Activated naive CD4-positive, alpha-beta T cell treated with anti-CD3 and anti-CD28 coated beads, Interleukin-2, amount 10 ng/mL, durations not matched to agents 7 days and 5 days (primary cell): ENCODE results near the gene METTL9.

Experiments
- CTCF ChIA-PET: fragments of 350-600 bp; sonication (Branson Sonifier 250); formaldehyde crosslinking; loops from one replicate; lab custom pipeline; 2021; ENCODE audit warnings: antibody characterized with exemption; lab: Charles Lee
- DNase-seq: peaks from one replicate; pipeline ENCODE4 v3.0.0-alpha.2; 2020
- H3K27ac Mint-ChIP-seq: one replicate; pipeline ENCODE4 v1.8.0; 2021; ENCODE audit warnings: mild to moderate bottlenecking, moderate library complexity, mixed read lengths
- H3K27me3 Mint-ChIP-seq: one replicate; pipeline ENCODE4 v1.8.0; 2021; ENCODE audit warnings: mild to moderate bottlenecking, mixed read lengths
- H3K36me3 Mint-ChIP-seq: one replicate; pipeline ENCODE4 v1.8.0; 2021; ENCODE audit warnings: mixed read lengths
- H3K4me1 Mint-ChIP-seq: one replicate; pipeline ENCODE4 v1.8.0; 2021; ENCODE audit warnings: mixed read lengths
- H3K4me3 Mint-ChIP-seq: one replicate; pipeline ENCODE4 v1.8.0; 2021; ENCODE audit warnings: mild to moderate bottlenecking, moderate library complexity, mixed read lengths
- H3K9me3 Mint-ChIP-seq: one replicate; pipeline ENCODE4 v1.8.0; 2021; ENCODE audit warnings: mixed read lengths

METTL9 gene

GRCh38 chr16:21608639-21609328 lies 9.4 kb downstream of the METTL9 start:
- H3K4me3 Mint-ChIP-seq = no peak overlapping the region
- no peaks in the 10 kb centered on the region for H3K9me3 Mint-ChIP-seq
- peaks cover 11% of the 10 kb centered on the region for H3K36me3 Mint-ChIP-seq
- peak overlapping the region; percentile 12 for H3K27ac Mint-ChIP-seq
- peaks cover 80% of the 10 kb centered on the region for H3K4me1 Mint-ChIP-seq
- peak; percentile 58 for DNase-seq
- CTCF ChIA-PET = interaction anchor here (0.7 to 1.6 kb wide), 3 partner anchors 12 to 32 kb away, joined by 3 to 6 read pairs (median 3); no protein-coding TSS in a partner anchor
- H3K27me3 Mint-ChIP-seq = no peaks in the 10 kb centered on the region

- no peak overlapping the region for H3K27ac Mint-ChIP-seq
- peaks cover 75% of the 10 kb centered on the region for H3K4me1 Mint-ChIP-seq
- no peaks in the 10 kb centered on the region for H3K9me3 Mint-ChIP-seq
- H3K4me3 Mint-ChIP-seq = no peak overlapping the region
- peaks cover 16% of the 10 kb centered on the region for H3K36me3 Mint-ChIP-seq
- no peak for DNase-seq
- no peaks in the 10 kb centered on the region for H3K27me3 Mint-ChIP-seq
- CTCF ChIA-PET = no interaction called here
Observed at GRCh38 chr16:21610006-21610544, 10.7 kb downstream of the METTL9 start.

DNA sequence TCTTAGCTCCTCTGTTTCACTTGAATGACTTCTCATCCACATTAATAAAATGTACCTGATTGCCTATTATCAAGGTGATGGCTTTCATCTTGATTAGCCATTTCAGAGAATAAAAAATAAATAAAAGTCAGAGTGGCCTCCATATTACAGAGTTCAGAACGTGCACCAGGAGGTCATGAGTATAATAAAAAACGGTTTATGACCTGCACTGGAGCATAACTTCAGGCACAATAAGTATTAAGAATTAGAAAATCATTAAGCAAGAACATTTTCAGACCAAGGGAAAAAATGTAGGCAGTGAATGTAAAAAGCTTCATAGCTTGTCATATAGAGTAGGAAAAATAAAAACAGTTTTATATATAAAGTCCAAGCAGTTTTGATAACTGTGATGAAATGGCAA lies 11.4 kb downstream of the METTL9 start:
- H3K9me3 Mint-ChIP-seq = no peaks in the 10 kb centered on the region
- peaks cover 18% of the 10 kb centered on the region for H3K36me3 Mint-ChIP-seq
- peaks cover 76% of the 10 kb centered on the region for H3K4me1 Mint-ChIP-seq
- H3K27me3 Mint-ChIP-seq = no peaks in the 10 kb centered on the region
- no peak overlapping the region for H3K27ac Mint-ChIP-seq
- DNase-seq = no peak
- no peak overlapping the region for H3K4me3 Mint-ChIP-seq
- CTCF ChIA-PET = no interaction called here

DNA sequence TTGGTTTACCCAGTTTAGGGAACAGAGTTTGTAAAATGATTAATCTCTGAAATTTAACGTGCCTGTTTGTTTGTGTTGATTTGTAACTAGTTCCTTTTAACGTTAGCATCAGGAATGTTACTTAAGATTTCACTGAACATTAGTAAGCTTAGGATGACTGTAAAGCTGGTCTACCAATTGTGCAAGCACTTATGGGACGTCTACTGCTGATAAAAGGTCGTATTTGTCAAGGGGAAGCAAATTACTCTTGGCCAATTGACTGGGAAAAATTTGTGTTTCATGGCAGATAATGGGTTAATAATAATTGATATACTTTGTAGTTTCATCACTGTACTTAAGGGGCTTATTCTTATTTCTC lies 11.8 kb downstream of the METTL9 start:
- Mint-ChIP-seq H3K4me3 (no peak overlapping the region), H3K27me3 (no peaks in the 10 kb centered on the region), H3K27ac (no peak overlapping the region), H3K36me3 (peaks cover 22% of the 10 kb centered on the region), H3K9me3 (no peaks in the 10 kb centered on the region), H3K4me1 (peaks cover 78% of the 10 kb centered on the region)
- no peak for DNase-seq
- CTCF ChIA-PET = no interaction called here

DNA sequence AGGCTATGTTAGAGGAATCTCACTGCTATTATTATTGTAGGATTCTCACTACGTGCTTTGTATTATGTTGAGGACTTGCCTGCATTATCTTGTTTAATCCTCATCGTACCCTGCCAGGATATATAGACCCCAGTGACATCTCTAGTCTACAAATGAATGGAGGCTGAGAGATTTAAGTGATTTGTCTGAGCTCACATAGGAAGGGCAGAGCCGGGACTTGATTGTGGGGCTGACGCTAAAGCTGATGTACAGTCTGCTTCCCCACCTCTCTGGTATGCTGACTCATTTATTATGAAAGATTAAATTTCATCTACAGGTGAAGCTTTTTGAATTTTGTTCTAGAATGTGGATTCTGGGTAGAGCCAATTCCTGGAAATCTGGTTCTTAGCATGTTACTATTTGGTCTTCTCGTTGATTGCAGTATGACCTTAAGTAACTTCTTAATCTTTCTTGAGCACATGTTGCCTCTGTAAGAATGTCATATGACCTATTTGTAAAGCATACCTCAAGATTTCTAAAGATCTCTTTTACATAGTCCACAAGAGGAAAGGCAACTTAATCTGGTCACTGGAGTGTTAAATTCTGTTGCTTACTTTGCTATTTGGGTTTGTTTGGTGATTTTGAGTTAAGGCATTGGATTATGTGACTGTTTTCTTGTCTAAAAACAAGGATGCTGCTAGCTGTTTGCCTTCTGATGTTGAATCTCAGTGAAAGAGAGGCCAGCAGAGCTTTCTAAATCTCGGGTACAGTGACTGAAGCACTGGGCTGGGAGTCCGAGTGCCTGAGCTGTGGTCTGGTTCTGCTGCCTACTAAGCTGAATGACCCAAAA lies 12.4 kb downstream of the METTL9 start:
- Mint-ChIP-seq H3K36me3 (peaks cover 22% of the 10 kb centered on the region), H3K27me3 (no peaks in the 10 kb centered on the region), H3K27ac (peak overlapping the region; percentile 33), H3K9me3 (no peaks in the 10 kb centered on the region), H3K4me3 (no peak overlapping the region), H3K4me1 (peaks cover 80% of the 10 kb centered on the region)
- DNase-seq = peak; percentile 29
- CTCF ChIA-PET = no interaction called here

- Mint-ChIP-seq H3K36me3 (peaks cover 29% of the 10 kb centered on the region), H3K9me3 (no peaks in the 10 kb centered on the region), H3K4me3 (no peak overlapping the region), H3K27me3 (no peaks in the 10 kb centered on the region), H3K4me1 (peaks cover 67% of the 10 kb centered on the region), H3K27ac (no peak overlapping the region)
- CTCF ChIA-PET = interaction anchor here (0.7 kb wide), 1 partner anchor 25 kb away, joined by 3 read pairs; no protein-coding TSS in a partner anchor
- DNase-seq = no peak
Observed at GRCh38 chr16:21613361-21613760, 14.0 kb downstream of the METTL9 start.

GRCh38 chr16:21613781-21614180 lies 14.4 kb downstream of the METTL9 start:
- no peaks in the 10 kb centered on the region for H3K27me3 Mint-ChIP-seq
- H3K4me1 Mint-ChIP-seq = peaks cover 63% of the 10 kb centered on the region
- CTCF ChIA-PET = interaction anchor here (0.7 to 0.8 kb wide), 2 partner anchors 10 to 25 kb away, joined by 3 to 4 read pairs; no protein-coding TSS in a partner anchor
- no peak overlapping the region for H3K27ac Mint-ChIP-seq
- H3K4me3 Mint-ChIP-seq = no peak overlapping the region
- H3K36me3 Mint-ChIP-seq = peaks cover 30% of the 10 kb centered on the region
- no peaks in the 10 kb centered on the region for H3K9me3 Mint-ChIP-seq
- no peak for DNase-seq

GRCh38 chr16:21614896-21615295 lies 15.5 kb downstream of the METTL9 start:
- Mint-ChIP-seq H3K27ac (peak overlapping the region; percentile 19), H3K27me3 (no peaks in the 10 kb centered on the region), H3K4me1 (peaks cover 59% of the 10 kb centered on the region), H3K36me3 (peaks cover 34% of the 10 kb centered on the region), H3K4me3 (no peak overlapping the region), H3K9me3 (no peaks in the 10 kb centered on the region)
- DNase-seq = no peak
- CTCF ChIA-PET = no interaction called here

- no peak overlapping the region for H3K4me3 Mint-ChIP-seq
Observed at GRCh38 chr16:21617607-21618006, 18.2 kb downstream of the METTL9 start.

GRCh38 chr16:21618281-21618680 lies 18.9 kb downstream of the METTL9 start:
- peaks cover 54% of the 10 kb centered on the region for H3K4me1 Mint-ChIP-seq
- H3K27ac Mint-ChIP-seq = no peak overlapping the region
- peaks cover 45% of the 10 kb centered on the region for H3K36me3 Mint-ChIP-seq
- H3K9me3 Mint-ChIP-seq = no peaks in the 10 kb centered on the region
- H3K4me3 Mint-ChIP-seq = no peak overlapping the region
- CTCF ChIA-PET = no interaction called here
- no peaks in the 10 kb centered on the region for H3K27me3 Mint-ChIP-seq
- DNase-seq = no peak

More at GRCh38 chr16:21617607-21618006, 18.2 kb downstream of the METTL9 start:
- DNase-seq = no peak
- H3K9me3 Mint-ChIP-seq = no peaks in the 10 kb centered on the region
- peaks cover 57% of the 10 kb centered on the region for H3K4me1 Mint-ChIP-seq
- H3K36me3 Mint-ChIP-seq = peaks cover 43% of the 10 kb centered on the region
- CTCF ChIA-PET = interaction anchor here (1.6 kb wide), 1 partner anchor 24 kb away, joined by 3 read pairs; no protein-coding TSS in a partner anchor
- H3K27me3 Mint-ChIP-seq = no peaks in the 10 kb centered on the region
- H3K27ac Mint-ChIP-seq = no peak overlapping the region

GRCh38 chr16:21619765-21620425 lies 20.5 kb downstream of the METTL9 start:
- H3K27ac Mint-ChIP-seq = no peak overlapping the region
- H3K9me3 Mint-ChIP-seq = no peaks in the 10 kb centered on the region
- peaks cover 52% of the 10 kb centered on the region for H3K36me3 Mint-ChIP-seq
- DNase-seq = no peak
- no peak overlapping the region for H3K4me3 Mint-ChIP-seq
- no peaks in the 10 kb centered on the region for H3K27me3 Mint-ChIP-seq
- CTCF ChIA-PET = interaction anchor here (0.9 to 1.2 kb wide), 2 partner anchors 19 to 89 kb away, joined by 3 read pairs; no protein-coding TSS in a partner anchor
- peaks cover 56% of the 10 kb centered on the region for H3K4me1 Mint-ChIP-seq

- Mint-ChIP-seq H3K27ac (no peak overlapping the region), H3K36me3 (peaks cover 55% of the 10 kb centered on the region), H3K4me1 (peaks cover 56% of the 10 kb centered on the region), H3K4me3 (no peak overlapping the region), H3K27me3 (no peaks in the 10 kb centered on the region), H3K9me3 (no peaks in the 10 kb centered on the region)
- CTCF ChIA-PET = interaction anchor here (0.9 to 1.0 kb wide), 3 partner anchors 22 to 88 kb away, joined by 3 to 4 read pairs (median 3); no protein-coding TSS in a partner anchor
- DNase-seq = no peak
Observed at GRCh38 chr16:21620592-21620991, 21.2 kb downstream of the METTL9 start.

GRCh38 chr16:21622545-21622944 lies 23.2 kb downstream of the METTL9 start:
- DNase-seq = no peak
- Mint-ChIP-seq H3K4me3 (no peak overlapping the region), H3K27ac (no peak overlapping the region), H3K27me3 (no peaks in the 10 kb centered on the region), H3K4me1 (peaks cover 60% of the 10 kb centered on the region), H3K36me3 (peaks cover 61% of the 10 kb centered on the region), H3K9me3 (no peaks in the 10 kb centered on the region)
- CTCF ChIA-PET = interaction anchor here (0.8 kb wide), 1 partner anchor 14 kb away, joined by 3 read pairs; no protein-coding TSS in a partner anchor

DNA sequence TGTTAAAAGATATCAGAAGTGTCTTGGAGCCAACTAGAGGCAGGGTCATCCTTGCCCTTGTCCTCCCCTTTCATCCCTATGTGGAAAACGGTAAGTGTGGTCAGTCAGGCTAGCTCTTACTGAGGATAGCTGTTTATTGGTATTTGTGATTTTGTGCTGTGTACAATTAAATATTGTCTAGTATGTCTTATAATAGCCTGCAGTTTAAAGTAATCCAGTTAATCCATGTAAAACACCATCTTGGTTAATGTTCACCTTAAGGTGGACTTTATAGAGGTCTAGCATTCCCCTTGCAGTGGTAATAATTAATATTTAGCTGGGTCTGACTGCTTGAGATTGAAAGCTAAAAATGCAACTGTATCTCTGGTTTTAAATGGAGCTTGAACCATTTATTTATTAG lies 25.6 kb downstream of the METTL9 start:
- Mint-ChIP-seq H3K36me3 (peaks cover 67% of the 10 kb centered on the region), H3K27me3 (no peaks in the 10 kb centered on the region), H3K27ac (peak overlapping the region; percentile 6), H3K4me3 (no peak overlapping the region), H3K4me1 (peaks cover 57% of the 10 kb centered on the region), H3K9me3 (peaks cover 3% of the 10 kb centered on the region)
- CTCF ChIA-PET = interaction anchor here (0.9 to 1.2 kb wide), 2 partner anchors 32 to 59 kb away, joined by 3 read pairs; no protein-coding TSS in a partner anchor
- no peak for DNase-seq
